Measurements from ENCODE around the gene STAT6. TPM values are rescaled to one million over a fixed set of nuclear protein-coding genes. Genes with fewer than 3 reads are reported as not detected.

The STAT6 gene
- total and polyA plus RNA-seq, 2 of the 8 experiments (the other 6 are each of a cell fraction or from before 2014, with no cell fraction given): 32.9 to 38.7 TPM

GRCh38 chr12:57078519-57079404 lies 32.4 kb downstream of the STAT6 start, which contains the start of gene NEMP1 (continued):
- TF ChIP-seq CTCF (IDR thresholded peaks at IDR 0.05; ENCODE audit: control extremely low read depth in 1 of 3, insufficient read depth in 1 of 3, low read depth in 1 of 3, low read length in 3 of 3): no peak
- TF ChIP-seq SRF (IDR thresholded peaks at IDR 0.05; ENCODE audit: low read depth, low read length): no peak; the same call in 1 of the 2 replicates
- no peak for TF ChIP-seq GTF2F1 (IDR thresholded peaks at IDR 0.05; ENCODE audit: borderline replicate concordance, low read depth, low read length)
- no peak for TF ChIP-seq JUN (IDR thresholded peaks at IDR 0.05; ENCODE audit: low read depth, low read length)
- TF ChIP-seq JUND (IDR thresholded peaks at IDR 0.05; ENCODE audit: low read length): no peak
- peak in 1 of 2 experiments; percentile 64; a peak in 1 of 4 replicates for TF ChIP-seq HDAC2 (IDR thresholded peaks at IDR 0.05; ENCODE audit: borderline replicate concordance in 1 of 2, low read depth in 2 of 2, low read length in 2 of 2)
- TF ChIP-seq ASH2L (IDR thresholded peaks at IDR 0.05; ENCODE audit: low read length): peak; percentile 73
- no peak for TF ChIP-seq EP300 (IDR thresholded peaks at IDR 0.05; ENCODE audit: borderline replicate concordance in 1 of 2, low read depth in 2 of 2, low read length in 2 of 2)
- TF ChIP-seq EGR1 (IDR thresholded peaks at IDR 0.05; ENCODE audit: borderline replicate concordance, low read depth, low read length): no peak
- TF ChIP-seq FOSL1 (IDR thresholded peaks at IDR 0.05; ENCODE audit: insufficient read depth, low read depth, low read length): no peak
- peak; percentile 34; the same call in 1 of the 2 replicates for TF ChIP-seq RFX5 (IDR thresholded peaks at IDR 0.05; ENCODE audit: borderline replicate concordance, low read depth, low read length)
- no peak for TF ChIP-seq KDM4A (IDR thresholded peaks at IDR 0.05; ENCODE audit: low read depth, low read length, severe bottlenecking)
- no peak for TF ChIP-seq SIX5 (IDR thresholded peaks at IDR 0.05; ENCODE audit: low read depth, low read length)
- no peak for TF ChIP-seq ZNF274 (IDR thresholded peaks at IDR 0.05; ENCODE audit: borderline replicate concordance, extremely low read depth, low read length)
- no peak for TF ChIP-seq TEAD4 (IDR thresholded peaks at IDR 0.05; ENCODE audit: low read depth, low read length)
- TF ChIP-seq HDAC6 (IDR thresholded peaks at IDR 0.05; ENCODE audit: low read depth, low read length): no peak
- no peak for TF ChIP-seq TAF7 (optimal IDR thresholded peaks at IDR 0.05; ENCODE audit: borderline replicate concordance, low read depth, low read length)
- no peak for TF ChIP-seq SAP30 (IDR thresholded peaks at IDR 0.05; ENCODE audit: insufficient read depth, insufficient replicate concordance, low read length)
- TF ChIP-seq YY1 (IDR thresholded peaks at IDR 0.05; ENCODE audit: low read depth, low read length): peak; percentile 86
- no peak for TF ChIP-seq CHD1 (IDR thresholded peaks at IDR 0.05; ENCODE audit: low read depth, low read length)
- peak; percentile 69 to 83 for TF ChIP-seq POLR2A (IDR thresholded peaks at IDR 0.05; ENCODE audit: control extremely low read depth in 1 of 2, low read depth in 2 of 2, low read length in 2 of 2)

Measured in H1 (cell line).